ENCODE results near the gene ZNF525.

GRCh38 chr19:53332484-53332883 is 33.0 kb upstream of the ZNF525 start:
- TF ChIP-seq CTCF (IDR thresholded peaks at IDR 0.05) (no peak), POLR2A (IDR thresholded peaks at IDR 0.05) (no peak)
